Measurements from ENCODE around the gene CETN1.

CETN1 gene

GRCh38 chr18:576924-577323 is 3.3 kb upstream of the CETN1 start:
- ATAC-seq (ENCODE audit: insufficient read depth, low read depth) (no peak), DNase-seq (no peak)
- Histone ChIP-seq H3K27ac (ENCODE audit: low read length) (no peak overlapping the region), H3K4me2 (ENCODE audit: insufficient read depth, low read length) (no peak overlapping the region), H3K9ac (ENCODE audit: low read depth, low read length) (no peak overlapping the region), H3K27me3 (ENCODE audit: insufficient read depth, low read length, poor library complexity) (peaks cover 13% of the 10 kb centered on the region), H3K36me3 (ENCODE audit: insufficient read depth, low read length) (no peaks in the 10 kb centered on the region), H3K4me3 (ENCODE audit: low read depth in 1 of 2, low read length in 2 of 2) (no peak overlapping the region), H3K9me3 (ENCODE audit: insufficient read depth, low read length, severe bottlenecking) (no peaks in the 10 kb centered on the region), H2AFZ (ENCODE audit: low read depth, low read length) (no peak overlapping the region), H3K4me1 (ENCODE audit: insufficient read depth, low read length) (no peaks in the 10 kb centered on the region), H4K20me1 (ENCODE audit: insufficient read depth, low read length) (no peaks in the 10 kb centered on the region; the same call in 1 of the 2 replicates), H3K79me2 (ENCODE audit: insufficient read depth, low read length) (no peaks in the 10 kb centered on the region)
- TF ChIP-seq EZH2 (IDR thresholded peaks at IDR 0.05; ENCODE audit: borderline replicate concordance, low read depth, low read length, severe bottlenecking) = no peak
- TF ChIP-seq, protein P1, sequence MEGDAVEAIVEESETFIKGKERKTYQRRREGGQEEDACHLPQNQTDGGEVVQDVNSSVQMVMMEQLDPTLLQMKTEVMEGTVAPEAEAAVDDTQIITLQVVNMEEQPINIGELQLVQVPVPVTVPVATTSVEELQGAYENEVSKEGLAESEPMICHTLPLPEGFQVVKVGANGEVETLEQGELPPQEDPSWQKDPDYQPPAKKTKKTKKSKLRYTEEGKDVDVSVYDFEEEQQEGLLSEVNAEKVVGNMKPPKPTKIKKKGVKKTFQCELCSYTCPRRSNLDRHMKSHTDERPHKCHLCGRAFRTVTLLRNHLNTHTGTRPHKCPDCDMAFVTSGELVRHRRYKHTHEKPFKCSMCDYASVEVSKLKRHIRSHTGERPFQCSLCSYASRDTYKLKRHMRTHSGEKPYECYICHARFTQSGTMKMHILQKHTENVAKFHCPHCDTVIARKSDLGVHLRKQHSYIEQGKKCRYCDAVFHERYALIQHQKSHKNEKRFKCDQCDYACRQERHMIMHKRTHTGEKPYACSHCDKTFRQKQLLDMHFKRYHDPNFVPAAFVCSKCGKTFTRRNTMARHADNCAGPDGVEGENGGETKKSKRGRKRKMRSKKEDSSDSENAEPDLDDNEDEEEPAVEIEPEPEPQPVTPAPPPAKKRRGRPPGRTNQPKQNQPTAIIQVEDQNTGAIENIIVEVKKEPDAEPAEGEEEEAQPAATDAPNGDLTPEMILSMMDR (IDR thresholded peaks at IDR 0.05; ENCODE audit: borderline replicate concordance, extremely low read depth, low read length, poor library complexity, severe bottlenecking) = no peak

DNA sequence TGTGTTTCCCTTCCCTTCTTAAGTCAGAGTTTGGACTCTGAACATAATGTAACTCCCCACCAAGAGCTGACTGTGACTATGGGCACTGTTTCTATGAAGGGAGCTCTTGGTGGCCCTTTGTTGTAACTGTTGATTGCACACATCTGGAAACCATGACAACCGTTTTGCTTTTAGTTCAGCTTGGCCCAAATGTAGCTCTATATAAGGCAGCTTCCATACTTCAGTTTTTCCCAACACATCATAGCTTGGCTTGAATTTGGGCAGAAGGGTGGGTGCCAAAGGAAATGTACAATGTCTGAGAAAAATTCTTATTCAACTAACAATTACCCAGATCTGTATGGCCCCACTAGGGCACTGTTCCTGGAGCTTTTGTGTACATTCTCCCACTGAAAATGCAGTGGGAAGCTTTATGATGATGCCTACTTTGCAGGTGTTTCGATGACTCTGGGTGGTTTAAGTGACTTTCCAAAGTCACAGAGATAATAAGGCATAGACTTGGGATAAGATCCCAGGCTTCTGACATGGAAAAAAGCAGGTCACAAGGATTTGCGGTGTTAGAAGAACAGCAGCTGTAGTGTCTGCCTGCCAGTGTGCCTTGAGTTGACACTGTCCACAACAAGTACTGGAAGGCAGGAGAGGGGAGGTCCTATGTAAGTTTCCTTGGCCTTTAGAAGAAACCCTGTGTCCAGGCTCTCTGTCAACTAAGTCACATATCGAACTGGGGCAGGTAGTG is 2.4 kb upstream of the CETN1 start:
- Histone ChIP-seq H3K79me2 (ENCODE audit: insufficient read depth, low read length) (no peaks in the 10 kb centered on the region), H3K36me3 (ENCODE audit: insufficient read depth, low read length) (no peaks in the 10 kb centered on the region), H3K27me3 (ENCODE audit: insufficient read depth, low read length, poor library complexity) (peaks cover 11% of the 10 kb centered on the region), H4K20me1 (ENCODE audit: insufficient read depth, low read length) (no peaks in the 10 kb centered on the region; the same call in 1 of the 2 replicates), H2AFZ (ENCODE audit: low read depth, low read length) (no peak overlapping the region), H3K9ac (ENCODE audit: low read depth, low read length) (no peak overlapping the region), H3K4me3 (ENCODE audit: low read depth in 1 of 2, low read length in 2 of 2) (no peak overlapping the region), H3K27ac (ENCODE audit: low read length) (no peak overlapping the region), H3K4me1 (ENCODE audit: insufficient read depth, low read length) (no peaks in the 10 kb centered on the region), H3K4me2 (ENCODE audit: insufficient read depth, low read length) (no peak overlapping the region), H3K9me3 (ENCODE audit: insufficient read depth, low read length, severe bottlenecking) (no peaks in the 10 kb centered on the region)
- ATAC-seq (ENCODE audit: insufficient read depth, low read depth) (no peak), DNase-seq (no peak)
- no peak for TF ChIP-seq EZH2 (IDR thresholded peaks at IDR 0.05; ENCODE audit: borderline replicate concordance, low read depth, low read length, severe bottlenecking)
- TF ChIP-seq, protein P1 (IDR thresholded peaks at IDR 0.05; ENCODE audit: borderline replicate concordance, extremely low read depth, low read length, poor library complexity, severe bottlenecking) = no peak

- no peak for TF ChIP-seq EZH2 (IDR thresholded peaks at IDR 0.05; ENCODE audit: borderline replicate concordance, low read depth, low read length, severe bottlenecking)
- TF ChIP-seq, protein P1 (IDR thresholded peaks at IDR 0.05; ENCODE audit: borderline replicate concordance, extremely low read depth, low read length, poor library complexity, severe bottlenecking) = no peak
Measured at GRCh38 chr18:579238-579637, 942 bp upstream of the CETN1 start.

More at GRCh38 chr18:579238-579637, 942 bp upstream of the CETN1 start:
- Histone ChIP-seq H3K4me1 (ENCODE audit: insufficient read depth, low read length) (no peaks in the 10 kb centered on the region), H3K4me2 (ENCODE audit: insufficient read depth, low read length) (no peak overlapping the region), H3K36me3 (ENCODE audit: insufficient read depth, low read length) (no peaks in the 10 kb centered on the region), H3K9ac (ENCODE audit: low read depth, low read length) (no peak overlapping the region), H3K27me3 (ENCODE audit: insufficient read depth, low read length, poor library complexity) (peaks cover 7% of the 10 kb centered on the region), H2AFZ (ENCODE audit: low read depth, low read length) (no peak overlapping the region), H3K9me3 (ENCODE audit: insufficient read depth, low read length, severe bottlenecking) (no peaks in the 10 kb centered on the region), H3K27ac (ENCODE audit: low read length) (no peak overlapping the region), H4K20me1 (ENCODE audit: insufficient read depth, low read length) (no peaks in the 10 kb centered on the region; the same call in 1 of the 2 replicates), H3K79me2 (ENCODE audit: insufficient read depth, low read length) (no peaks in the 10 kb centered on the region), H3K4me3 (ENCODE audit: low read depth in 1 of 2, low read length in 2 of 2) (no peak overlapping the region)
- no peak for ATAC-seq (ENCODE audit: insufficient read depth, low read depth)
- DNase-seq = no peak
